Right lobe of liver (tissue), 4 donors: ENCODE results near the gene TENM3.

Source experiments
- POLR2A ChIP-seq: fragments of 450-650 bp; IDR thresholded peaks from one replicate; pipeline ENCODE4 v1.6.1; 2017; ENCODE audit warnings: antibody characterized with exemption, mild to moderate bottlenecking
- TF ChIP-seq, protein P1 (sequence below), 4 donors: fragments of 200-600 bp in 3 of 4; fragments of 450-650 bp in 1 of 4; IDR thresholded peaks; one replicate each; pipeline versions ENCODE4 v1.5.1 to v1.8.0; 2016 to 2022; ENCODE audit warnings: antibody characterized with exemption in 4 of 4, mild to moderate bottlenecking in 2 of 4
- donor health status: DM: no; HTN: no; CAD: no.
- donor health status: DM: no; HTN: no; CAD: no.
- donor health status: DM: no; HTN: yes; CAD: no.

DNA sequence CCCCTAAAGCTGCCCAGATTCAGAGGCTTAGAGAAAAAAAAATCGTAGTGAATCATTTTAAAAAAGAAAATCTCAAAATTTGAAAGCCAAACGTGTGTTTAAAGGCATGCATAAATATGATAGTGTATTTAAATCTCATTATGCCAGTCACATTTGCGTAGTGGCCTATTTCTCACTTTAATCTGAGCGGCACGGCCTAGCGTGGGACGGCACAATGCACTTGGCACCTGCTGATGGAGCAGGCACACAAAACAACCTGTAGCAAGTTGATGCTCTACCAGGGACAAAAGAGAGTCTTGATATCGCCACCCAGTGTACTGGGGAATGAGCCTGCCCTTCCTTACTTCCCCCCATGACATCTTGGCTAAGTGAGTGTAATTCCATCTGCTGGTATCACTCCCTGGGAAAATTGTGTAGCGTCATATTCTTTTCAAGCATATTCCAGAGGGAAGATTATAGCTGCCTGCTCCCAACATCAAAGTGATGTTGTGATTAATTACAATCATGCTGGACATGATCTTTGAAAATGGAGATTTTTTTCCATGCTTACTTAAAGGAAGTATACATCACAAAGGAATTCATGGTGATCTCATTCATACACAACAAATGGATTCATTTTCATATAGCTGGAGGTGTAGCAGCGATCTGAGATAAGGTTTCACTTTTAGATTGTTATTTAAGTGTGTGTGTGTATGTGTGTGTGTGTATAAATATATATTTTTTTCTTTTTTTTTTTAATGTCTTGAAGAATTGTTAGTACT, 535.2 kb downstream of the TENM3 start:
- TF ChIP-seq, protein P1, sequence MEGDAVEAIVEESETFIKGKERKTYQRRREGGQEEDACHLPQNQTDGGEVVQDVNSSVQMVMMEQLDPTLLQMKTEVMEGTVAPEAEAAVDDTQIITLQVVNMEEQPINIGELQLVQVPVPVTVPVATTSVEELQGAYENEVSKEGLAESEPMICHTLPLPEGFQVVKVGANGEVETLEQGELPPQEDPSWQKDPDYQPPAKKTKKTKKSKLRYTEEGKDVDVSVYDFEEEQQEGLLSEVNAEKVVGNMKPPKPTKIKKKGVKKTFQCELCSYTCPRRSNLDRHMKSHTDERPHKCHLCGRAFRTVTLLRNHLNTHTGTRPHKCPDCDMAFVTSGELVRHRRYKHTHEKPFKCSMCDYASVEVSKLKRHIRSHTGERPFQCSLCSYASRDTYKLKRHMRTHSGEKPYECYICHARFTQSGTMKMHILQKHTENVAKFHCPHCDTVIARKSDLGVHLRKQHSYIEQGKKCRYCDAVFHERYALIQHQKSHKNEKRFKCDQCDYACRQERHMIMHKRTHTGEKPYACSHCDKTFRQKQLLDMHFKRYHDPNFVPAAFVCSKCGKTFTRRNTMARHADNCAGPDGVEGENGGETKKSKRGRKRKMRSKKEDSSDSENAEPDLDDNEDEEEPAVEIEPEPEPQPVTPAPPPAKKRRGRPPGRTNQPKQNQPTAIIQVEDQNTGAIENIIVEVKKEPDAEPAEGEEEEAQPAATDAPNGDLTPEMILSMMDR (IDR thresholded peaks at IDR 0.05), result no peak
- no peak for TF ChIP-seq POLR2A
